Sigmoid colon (tissue), 7 donors: ENCODE measurements around the gene KIF13A. TPM values are rescaled to one million over a fixed set of nuclear protein-coding genes. Genes with fewer than 3 reads are reported as not detected.

ENCODE experiments used
- DNase-seq: peaks from one replicate; pipeline ENCODE4 v3.0.0-alpha.2; 2019
- H3K27ac ChIP-seq, 4 donors: fragments of 200-600 bp; sonication (generic); one replicate each; pipeline ENCODE4 v1.5.1; 2016 to 2019; ENCODE audit warnings: mild to moderate bottlenecking in 1 of 4
- H3K27me3 ChIP-seq, 3 donors: fragments of 200-600 bp; sonication (generic); one replicate each; pipeline ENCODE4 v1.5.1; 2019; ENCODE audit warnings: mild to moderate bottlenecking in 1 of 3
- H3K36me3 ChIP-seq, 4 donors: fragments of 200-600 bp; sonication (generic); one replicate each; pipeline ENCODE4 v1.5.1; 2016 to 2019
- H3K4me1 ChIP-seq, 4 donors: fragments of 200-600 bp; sonication (generic); one replicate each; pipeline ENCODE4 v1.5.1; 2017 to 2019
- H3K4me3 ChIP-seq, 4 donors: fragments of 200-600 bp; sonication (generic); one replicate each; pipeline ENCODE4 v1.5.1; 2017 to 2019; ENCODE audit warnings: mild to moderate bottlenecking in 2 of 4, moderate library complexity in 1 of 4
- H3K9me3 ChIP-seq, 4 donors: fragments of 200-600 bp in 3 of 4; sonication (generic) in 3 of 4; one replicate each; pipeline versions ENCODE4 v1.5.1 to v1.6.1; 2013 to 2019
- EP300 ChIP-seq, 4 donors: sonication (generic); formaldehyde crosslinking; IDR thresholded peaks; one replicate each; pipeline ENCODE4 v1.6.1; 2017; ENCODE audit warnings: antibody characterized with exemption in 4 of 4
- POLR2A ChIP-seq, 2 donors: fragments of 450-650 bp; IDR thresholded peaks; one replicate each; pipeline ENCODE4 v1.6.1; 2016; ENCODE audit warnings: antibody characterized with exemption in 2 of 2, mild to moderate bottlenecking in 2 of 2, moderate library complexity in 2 of 2
- POLR2AphosphoS5 ChIP-seq, 4 donors: sonication (generic); formaldehyde crosslinking; IDR thresholded peaks; one replicate each; pipeline ENCODE4 v1.6.1; 2017; ENCODE audit warnings: antibody characterized with exemption in 4 of 4
- WGBS, 2 donors: extraction: QIAGEN DNeasy Blood & Tissue Kit; methylation state at CpG; one replicate each; pipeline ENCODE4 v1.1.7; 2013; 5-methylcytosine and 5-hydroxymethylcytosine counted together
- intact Hi-C: fragments of 100-400 bp; cut with DNase I; formaldehyde crosslinking; loops from one replicate; pipeline ENCODE4 v1.15.1; 2023
- polyA plus RNA-seq, 3 donors: library from polyadenylated mRNA; stranded (reverse); fragments of 200-250 nt; gene quantifications; one replicate each; pipeline ENCODE4 v1.2.3, GENCODE V29; 2013
- total RNA-seq, 4 donors: library from RNA; depleted of rRNA; stranded (reverse); fragments of >200 nt; gene quantifications; one replicate each; pipeline ENCODE4 v1.1.0, GENCODE V29; 2016
- TF ChIP-seq, protein P1 (sequence below), 4 experiments: fragments of 450-650 bp in 3 of 4; fragments of 200-600 bp in 1 of 4; IDR thresholded peaks; one replicate each; pipeline ENCODE4 v1.5.1; 2016 to 2019; ENCODE audit warnings: antibody characterized with exemption in 4 of 4, mild to moderate bottlenecking in 3 of 4, moderate library complexity in 2 of 4
- donor health status: healthy with polysubstance abuse.
- donor health status: Bipolar disorder and iron deficiency.
- donor health status: healthy.

KIF13A gene
- total and polyA plus RNA-seq, 7 donors: 18.5 to 73.8 (median 55.3) TPM

GRCh38 chr6:17729223-17730077 is 258.0 kb downstream of the KIF13A start:
- H3K4me1 ChIP-seq: peaks cover 0 to 2% (median 0%) of the 10 kb centered on the region in 4 donors
- no peaks in the 10 kb centered on the region for H3K27me3 ChIP-seq
- H3K27ac ChIP-seq: no peak overlapping the region
- no peaks in the 10 kb centered on the region for H3K36me3 ChIP-seq
- TF ChIP-seq POLR2A (IDR thresholded peaks at IDR 0.05) (no peak), POLR2AphosphoS5 (IDR thresholded peaks at IDR 0.05) (no peak), EP300 (IDR thresholded peaks at IDR 0.05) (no peak)
- WGBS, 2 donors: 86 to 87% methylated on average over 12 of the region's 12 CpGs
- no peak for DNase-seq
- H3K9me3 ChIP-seq: no peaks in the 10 kb centered on the region
- intact Hi-C loops: no loop called here
- no peak overlapping the region for H3K4me3 ChIP-seq

DNA sequence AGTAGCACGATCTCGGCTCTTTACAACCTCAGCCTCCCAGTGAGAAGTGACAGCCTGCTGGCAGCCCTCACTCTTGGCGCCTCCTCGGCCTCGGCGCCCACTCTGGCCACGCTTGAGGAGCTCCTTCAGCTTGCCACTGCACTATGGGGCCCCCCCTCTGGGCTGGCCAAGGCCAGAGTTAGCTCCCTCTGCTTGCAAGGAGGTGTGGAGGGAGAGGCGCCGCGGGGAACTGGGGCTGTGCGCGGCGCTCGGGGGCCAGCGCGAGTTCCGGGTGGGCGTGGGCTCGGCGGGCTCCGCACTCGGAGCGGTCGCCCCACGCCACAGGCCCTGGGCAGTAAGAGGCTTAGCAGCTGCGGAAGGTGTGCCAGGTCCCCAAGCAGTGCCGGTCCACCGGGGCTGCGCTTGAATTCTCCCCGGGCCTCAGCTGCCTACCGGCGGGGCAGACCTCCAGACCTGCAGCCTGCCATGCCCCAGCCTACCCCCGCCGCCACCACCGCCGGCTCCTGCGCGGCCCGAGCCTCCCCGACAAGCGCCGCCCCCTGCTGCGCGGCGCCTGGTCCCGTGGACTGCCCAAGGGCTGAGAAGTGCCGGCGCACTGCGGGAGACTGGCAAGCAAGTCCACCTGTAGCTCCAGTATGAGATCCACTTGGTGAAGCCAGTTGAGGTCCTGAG is 258.7 kb downstream of the KIF13A start:
- intact Hi-C loops: no loop called here
- WGBS, 2 donors: 95 to 98% methylated on average over 49 of the region's 49 CpGs
- no peaks in the 10 kb centered on the region for H3K9me3 ChIP-seq
- no peaks in the 10 kb centered on the region for H3K27me3 ChIP-seq
- peaks cover 0 to 2% (median 0%) of the 10 kb centered on the region in 4 donors for H3K4me1 ChIP-seq
- H3K36me3 ChIP-seq: no peaks in the 10 kb centered on the region
- H3K27ac ChIP-seq: no peak overlapping the region
- no peak overlapping the region for H3K4me3 ChIP-seq
- no peak for DNase-seq
- TF ChIP-seq EP300 (IDR thresholded peaks at IDR 0.05) (no peak), POLR2AphosphoS5 (IDR thresholded peaks at IDR 0.05) (no peak), POLR2A (IDR thresholded peaks at IDR 0.05) (no peak)
- TF ChIP-seq, protein P1, sequence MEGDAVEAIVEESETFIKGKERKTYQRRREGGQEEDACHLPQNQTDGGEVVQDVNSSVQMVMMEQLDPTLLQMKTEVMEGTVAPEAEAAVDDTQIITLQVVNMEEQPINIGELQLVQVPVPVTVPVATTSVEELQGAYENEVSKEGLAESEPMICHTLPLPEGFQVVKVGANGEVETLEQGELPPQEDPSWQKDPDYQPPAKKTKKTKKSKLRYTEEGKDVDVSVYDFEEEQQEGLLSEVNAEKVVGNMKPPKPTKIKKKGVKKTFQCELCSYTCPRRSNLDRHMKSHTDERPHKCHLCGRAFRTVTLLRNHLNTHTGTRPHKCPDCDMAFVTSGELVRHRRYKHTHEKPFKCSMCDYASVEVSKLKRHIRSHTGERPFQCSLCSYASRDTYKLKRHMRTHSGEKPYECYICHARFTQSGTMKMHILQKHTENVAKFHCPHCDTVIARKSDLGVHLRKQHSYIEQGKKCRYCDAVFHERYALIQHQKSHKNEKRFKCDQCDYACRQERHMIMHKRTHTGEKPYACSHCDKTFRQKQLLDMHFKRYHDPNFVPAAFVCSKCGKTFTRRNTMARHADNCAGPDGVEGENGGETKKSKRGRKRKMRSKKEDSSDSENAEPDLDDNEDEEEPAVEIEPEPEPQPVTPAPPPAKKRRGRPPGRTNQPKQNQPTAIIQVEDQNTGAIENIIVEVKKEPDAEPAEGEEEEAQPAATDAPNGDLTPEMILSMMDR (IDR thresholded peaks at IDR 0.05): no peak

GRCh38 chr6:17725083-17725482 is 262.4 kb downstream of the KIF13A start:
- WGBS, 2 donors: 12 to 20% methylated on average over 6 of the region's 6 CpGs

GRCh38 chr6:17724341-17724740 is 263.1 kb downstream of the KIF13A start:
- DNase-seq: no peak
- Histone ChIP-seq H3K9me3 (no peaks in the 10 kb centered on the region), H3K4me1 (no peaks in the 10 kb centered on the region), H3K36me3 (no peaks in the 10 kb centered on the region), H3K27ac (no peak overlapping the region), H3K27me3 (no peaks in the 10 kb centered on the region), H3K4me3 (no peak overlapping the region)
- no peak for TF ChIP-seq EP300 (IDR thresholded peaks at IDR 0.05)
- TF ChIP-seq POLR2AphosphoS5 (IDR thresholded peaks at IDR 0.05): no peak
- TF ChIP-seq POLR2A (IDR thresholded peaks at IDR 0.05): no peak
- TF ChIP-seq, protein P1 (IDR thresholded peaks at IDR 0.05): no peak
- intact Hi-C loops: no loop called here
- WGBS, 2 donors: 96 to 97% methylated on average over 3 of the region's 3 CpGs

More at GRCh38 chr6:17725083-17725482, 262.4 kb downstream of the KIF13A start:
- H3K36me3 ChIP-seq: no peaks in the 10 kb centered on the region
- no peaks in the 10 kb centered on the region for H3K4me1 ChIP-seq
- TF ChIP-seq POLR2AphosphoS5 (IDR thresholded peaks at IDR 0.05): no peak
- intact Hi-C loops: no loop called here
- DNase-seq: peak; percentile 71
- H3K27me3 ChIP-seq: no peaks in the 10 kb centered on the region
- H3K9me3 ChIP-seq: no peaks in the 10 kb centered on the region
- no peak overlapping the region for H3K27ac ChIP-seq
- H3K4me3 ChIP-seq: no peak overlapping the region

- no peaks in the 10 kb centered on the region for H3K9me3 ChIP-seq
- TF ChIP-seq POLR2AphosphoS5 (IDR thresholded peaks at IDR 0.05) (no peak), EP300 (IDR thresholded peaks at IDR 0.05) (no peak), POLR2A (IDR thresholded peaks at IDR 0.05) (no peak)
- TF ChIP-seq, protein P1 (IDR thresholded peaks at IDR 0.05): no peak
- no peaks in the 10 kb centered on the region for H3K36me3 ChIP-seq
- no peak overlapping the region for H3K4me3 ChIP-seq
- intact Hi-C loops: no loop called here
- 78 to 80% methylated on average over 3 of the region's 3 CpGs for WGBS, 2 donors
- no peaks in the 10 kb centered on the region for H3K27me3 ChIP-seq
- no peaks in the 10 kb centered on the region for H3K4me1 ChIP-seq
- DNase-seq: no peak
- no peak overlapping the region for H3K27ac ChIP-seq
These were observed 265.8 kb downstream of the KIF13A start for GRCh38 chr6:17721671-17722070.
